Ovary (tissue), 9 donors: ENCODE data around the gene DLK2. TPM values are rescaled to one million over a fixed set of nuclear protein-coding genes. Genes with fewer than 3 reads are reported as not detected.

Experiments
- DNase-seq, 5 donors: peaks; one replicate each; pipeline ENCODE4 v3.0.0-alpha.2; 2019 to 2020
- H3K27ac ChIP-seq, 2 donors: fragments of 200-600 bp; one replicate each; pipeline versions ENCODE4 v1.5.1 to v1.8.0; 2019 to 2022
- H3K27me3 ChIP-seq: fragments of 200-600 bp; one replicate; pipeline ENCODE4 v1.8.0; 2022
- H3K36me3 ChIP-seq: fragments of 200-600 bp; sonication (generic); one replicate; pipeline ENCODE4 v1.5.1; 2019
- H3K4me1 ChIP-seq: one replicate; pipeline ENCODE4 v1.8.1; 2013; ENCODE audit warnings: mild to moderate bottlenecking, moderate library complexity; ENCODE audit not compliant: insufficient read depth
- H3K4me3 ChIP-seq: fragments of 200-600 bp; sonication (generic); one replicate; pipeline ENCODE4 v1.5.1; 2017
- H3K9me3 ChIP-seq, 2 donors: fragments of 200-600 bp in 1 of 2; sonication (generic) in 1 of 2; one replicate each; pipeline versions ENCODE4 v1.5.1 to v1.8.1; 2013 to 2019; ENCODE audit warnings: mild to moderate bottlenecking in 1 of 2, moderate library complexity in 1 of 2
- CTCF ChIP-seq, 3 donors: fragments of 450-650 bp in 2 of 3; fragments of 200-600 bp in 1 of 3; IDR thresholded peaks; one replicate each; pipeline versions ENCODE4 v1.5.1 to v1.8.0; 2016 to 2022; ENCODE audit warnings: antibody characterized with exemption in 3 of 3, mild to moderate bottlenecking in 1 of 3
- EP300 ChIP-seq: sonication (generic); formaldehyde crosslinking; IDR thresholded peaks from one replicate; pipeline ENCODE4 v1.6.1; 2017; ENCODE audit warnings: antibody characterized with exemption
- POLR2A ChIP-seq: fragments of 450-650 bp; IDR thresholded peaks from one replicate; pipeline ENCODE4 v1.6.1; 2017; ENCODE audit warnings: antibody characterized with exemption, mild to moderate bottlenecking, moderate library complexity
- WGBS, 3 donors: extraction: QIAGEN DNeasy Blood & Tissue Kit in 1 of 3; methylation state at CpG; one replicate each; pipeline versions ENCODE4 v1.1.5 to v1.1.7; 2013 to 2017; 5-methylcytosine and 5-hydroxymethylcytosine counted together
- intact Hi-C, 4 donors: fragments of 100-400 bp; cut with DNase I; formaldehyde crosslinking; loops; one replicate each; pipeline versions ENCODE4 v1.11.0 to v1.15.1; 2022 to 2023
- polyA plus RNA-seq, 2 donors: library from polyadenylated mRNA; stranded (reverse); fragments of 200-250 nt in 1 of 2; fragments of 350-450 nt in 1 of 2; fragmentation: Illumina TruSeq in 1 of 2; extraction: RNeasy Lipid Tissue Mini Kit (QIAGEN cat#74804) in 1 of 2; gene quantifications; one replicate each; pipeline ENCODE4 v1.2.3, GENCODE V29; 2013 to 2014
- total RNA-seq, 7 donors: library from RNA; depleted of rRNA in 2 of 7; stranded (reverse); fragments of >200 nt in 2 of 7; fragmentation: NEBNext Ultra II Directional in 3 of 7; extraction: Animal tissue kit (Norgen Biotek cat#: 25700) in 3 of 7; gene quantifications; one replicate each; pipeline versions ENCODE4 v1.1.0 to v1.2.4, GENCODE V29; 2016 to 2023
- donor health status: DM: no; HTN: no; CAD: no; lungs with moderate emphysema.
- donor health status: DM: no; HTN: no; CAD: no.
- donor health status: Bipolar disorder and iron deficiency.
- donor health status: DM: yes; HTN: yes; CAD: no.
- donor health status: DM: no; HTN: no; CAD: no.
- donor health status: DM: yes; HTN: yes; CAD: no.

DLK2 gene
- total and polyA plus RNA-seq, 9 donors: 0.18 to 6.0 (median 0.92) TPM

DNA sequence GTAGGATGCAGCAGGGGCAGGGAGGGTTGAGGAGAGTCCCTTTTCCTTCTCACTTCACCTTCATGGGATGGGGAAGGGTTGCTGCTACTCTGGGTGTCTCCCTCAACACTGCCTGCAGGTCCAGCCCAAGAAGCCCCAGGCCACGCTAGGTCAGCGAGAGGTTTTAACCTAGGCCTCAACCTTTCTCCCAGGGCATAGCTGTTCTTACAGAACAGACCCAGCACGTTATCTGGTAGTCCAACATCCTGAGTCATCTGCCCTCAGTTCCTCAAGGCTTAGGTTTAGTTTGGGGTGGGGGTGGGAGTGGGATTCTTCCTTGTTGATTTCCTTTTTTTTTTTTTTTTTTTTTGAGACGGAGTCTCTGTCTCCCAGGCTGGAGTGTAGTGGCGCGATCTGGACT, 39.0 kb upstream of the DLK2 start:
- intact Hi-C loops: loop anchor here in 1 of 4 donors (10.0 kb wide), 1 partner anchor 230 kb away; no protein-coding TSS in a partner anchor
- Histone ChIP-seq H3K27ac (no peak overlapping the region), H3K27me3 (no peaks in the 10 kb centered on the region), H3K9me3 (no peaks in the 10 kb centered on the region), H3K4me3 (no peak overlapping the region), H3K36me3 (no peaks in the 10 kb centered on the region), H3K4me1 (peaks cover 22% of the 10 kb centered on the region)
- 90 to 95% (median 93%) methylated on average over 6 of the region's 6 CpGs for WGBS, 3 donors
- TF ChIP-seq EP300: no peak
- TF ChIP-seq POLR2A: no peak
- TF ChIP-seq CTCF (IDR thresholded peaks at IDR 0.05): no peak
- no peak for DNase-seq

DNA sequence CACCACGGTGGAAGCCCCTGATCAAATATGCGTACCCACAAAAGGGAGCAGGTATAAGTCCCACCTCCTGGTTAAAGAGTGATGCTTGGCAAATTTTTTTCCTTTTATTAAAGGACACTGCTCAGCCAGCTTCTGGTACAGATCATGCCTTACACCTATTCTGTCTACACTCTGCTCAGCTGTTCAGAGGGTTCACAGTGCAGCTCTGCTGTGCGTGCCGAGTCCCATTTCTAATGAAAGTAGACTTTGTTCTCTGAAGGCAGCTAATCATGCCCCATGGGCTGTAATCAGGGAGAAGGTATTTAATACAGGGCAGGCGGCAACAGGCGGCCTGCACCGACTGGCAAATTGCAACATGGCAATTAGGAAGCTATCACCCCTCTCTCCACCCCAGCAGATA, 38.5 kb upstream of the DLK2 start:
- H3K4me1 ChIP-seq: peaks cover 24% of the 10 kb centered on the region
- no peaks in the 10 kb centered on the region for H3K9me3 ChIP-seq
- H3K27ac ChIP-seq: no peak overlapping the region
- TF ChIP-seq EP300 (no peak), POLR2A (no peak)
- DNase-seq: no peak
- no peaks in the 10 kb centered on the region for H3K36me3 ChIP-seq
- 82 to 89% (median 86%) methylated on average over 7 of the region's 7 CpGs for WGBS, 3 donors
- intact Hi-C loops: loop anchor here in 1 of 4 donors (10.0 kb wide), 1 partner anchor 229 kb away; no protein-coding TSS in a partner anchor
- no peak overlapping the region for H3K4me3 ChIP-seq
- H3K27me3 ChIP-seq: no peaks in the 10 kb centered on the region

DNA sequence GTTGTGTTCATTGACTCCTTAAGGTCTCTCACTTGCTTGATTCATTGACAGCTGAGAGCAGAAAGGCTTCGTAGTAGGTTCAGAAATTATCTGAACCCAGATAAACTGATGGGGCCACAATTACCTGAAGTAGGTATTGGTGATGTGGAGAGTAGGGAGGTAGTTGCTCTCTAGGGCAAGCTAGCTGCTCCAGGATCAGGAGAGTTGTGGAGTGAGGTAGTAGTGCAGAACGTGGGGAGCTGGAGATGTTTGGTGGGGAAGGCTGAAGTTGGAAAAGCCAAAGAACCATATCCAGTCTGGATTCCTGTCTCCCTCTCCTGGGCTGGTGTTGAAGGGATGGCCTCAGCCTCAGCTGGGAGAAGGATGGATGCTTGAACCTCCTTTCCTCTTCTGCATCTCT, 37.9 kb upstream of the DLK2 start:
- intact Hi-C loops: loop anchor here in 1 of 4 donors (10.0 kb wide), 1 partner anchor 228 kb away; no protein-coding TSS in a partner anchor
- H3K4me3 ChIP-seq: no peak overlapping the region
- no peaks in the 10 kb centered on the region for H3K27me3 ChIP-seq
- TF ChIP-seq EP300 (no peak), CTCF (IDR thresholded peaks at IDR 0.05) (no peak), POLR2A (no peak)
- H3K9me3 ChIP-seq: no peaks in the 10 kb centered on the region
- DNase-seq: no peak
- H3K4me1 ChIP-seq: peaks cover 24% of the 10 kb centered on the region
- 81 to 87% (median 83%) methylated on average over 2 of the region's 2 CpGs for WGBS, 3 donors
- H3K36me3 ChIP-seq: no peaks in the 10 kb centered on the region
- no peak overlapping the region for H3K27ac ChIP-seq

DNA sequence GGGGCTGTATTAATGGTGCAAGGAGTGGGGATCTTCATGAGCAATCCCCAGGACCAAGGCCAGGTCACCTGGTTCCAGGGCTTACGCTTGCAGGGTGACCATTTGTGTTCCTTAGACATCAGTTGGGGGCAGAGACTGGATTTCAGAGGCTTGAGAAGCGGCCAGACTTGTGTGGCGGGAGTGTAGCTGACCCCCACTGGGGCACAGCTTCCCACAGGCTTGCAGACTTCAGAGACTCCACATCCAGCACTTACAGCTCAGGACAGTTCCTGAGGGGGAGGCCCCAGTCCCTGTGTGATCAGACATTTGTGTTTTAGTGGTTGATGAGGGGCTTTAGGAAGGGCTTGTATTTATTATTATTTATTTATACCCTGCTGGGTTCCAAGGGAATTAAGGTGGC, 37.3 kb upstream of the DLK2 start:
- Histone ChIP-seq H3K4me3 (no peak overlapping the region), H3K4me1 (peaks cover 24% of the 10 kb centered on the region), H3K36me3 (no peaks in the 10 kb centered on the region), H3K9me3 (no peaks in the 10 kb centered on the region), H3K27me3 (no peaks in the 10 kb centered on the region), H3K27ac (no peak overlapping the region)
- intact Hi-C loops: loop anchor here in 1 of 4 donors (10.0 kb wide), 1 partner anchor 228 kb away; no protein-coding TSS in a partner anchor
- TF ChIP-seq CTCF (IDR thresholded peaks at IDR 0.05): no peak
- no peak for TF ChIP-seq EP300
- TF ChIP-seq POLR2A: no peak
- no peak for DNase-seq
- 25 to 33% (median 29%) methylated on average over 3 of the region's 3 CpGs for WGBS, 3 donors

- TF ChIP-seq CTCF (IDR thresholded peaks at IDR 0.05) (no peak), POLR2A (no peak), EP300 (no peak)
- DNase-seq: peak; percentile 77 to 87 (median 81)
- Histone ChIP-seq H3K4me3 (no peak overlapping the region), H3K27me3 (no peaks in the 10 kb centered on the region), H3K4me1 (peaks cover 24% of the 10 kb centered on the region), H3K36me3 (no peaks in the 10 kb centered on the region), H3K27ac (no peak overlapping the region), H3K9me3 (no peaks in the 10 kb centered on the region)
- WGBS, 3 donors: 10 to 25% (median 13%) methylated on average over 10 of the region's 10 CpGs
- intact Hi-C loops: loop anchor here in 1 of 4 donors (10.0 kb wide), 1 partner anchor 227 kb away; no protein-coding TSS in a partner anchor
These were observed 36.7 kb upstream of the DLK2 start for GRCh38 chr6:43491750-43492661.
